HepG2 (cell line): ENCODE measurements around the gene PNKD. TPM values are rescaled to one million over a fixed set of nuclear protein-coding genes. Genes with fewer than 3 reads are reported as not detected.
A peak's percentile ranks its signal among the peaks of the same experiment; 100 is the strongest.

ENCODE experiments used
- HOXD1 ChIP-seq: sonication (generic); formaldehyde crosslinking; IDR thresholded peaks from 2 replicates; pipeline ENCODE4 v1.5.0; 2020; ENCODE audit warnings: missing genetic modification reagents
- KDM1A ChIP-seq: IDR thresholded peaks from 2 replicates; pipeline ENCODE4 v1.6.1; 2016; ENCODE audit warnings: missing compliant biosample characterization
- MAFK ChIP-seq, 2 experiments: IDR thresholded peaks in 1 of 2; conservative IDR thresholded peaks in 1 of 2; 2 replicates each; pipeline ENCODE4 v1.6.1; 2011; ENCODE audit warnings: improper control_type of control experiment in 2 of 2, low read length in 2 of 2
- NR2F6 ChIP-seq, 2 experiments: IDR thresholded peaks; 2 replicates each; pipeline ENCODE4 v1.6.1; 2016; ENCODE audit warnings: antibody characterized with exemption in 1 of 2, mild to moderate bottlenecking in 1 of 2
- POLR2A ChIP-seq, 2 experiments: IDR thresholded peaks; 2 replicates each; pipeline ENCODE4 v1.6.1; 2011; ENCODE audit warnings: low read depth in 2 of 2, low read length in 2 of 2, mild to moderate bottlenecking in 1 of 2, moderate library complexity in 1 of 2; ENCODE audit not compliant: insufficient read depth in 1 of 2
- SIN3B ChIP-seq: fragments of 150-350 bp; IDR thresholded peaks from 2 replicates; pipeline ENCODE4 v1.6.1; 2014; ENCODE audit warnings: low read length
- SOX5 ChIP-seq: IDR thresholded peaks from 2 replicates; pipeline ENCODE4 v1.6.1; 2016; ENCODE audit warnings: borderline replicate concordance
- ZFP82 ChIP-seq: sonication (generic); formaldehyde crosslinking; IDR thresholded peaks from 2 replicates; pipeline ENCODE4 v1.5.1; 2020; ENCODE audit warnings: mild to moderate bottlenecking, missing genetic modification reagents, borderline replicate concordance
- ZNF772 ChIP-seq: sonication (generic); formaldehyde crosslinking; IDR thresholded peaks from 2 replicates; pipeline ENCODE4 v1.5.0; 2020; ENCODE audit warnings: mild to moderate bottlenecking, missing genetic modification reagents
- polyA plus RNA-seq, 8 experiments: library from polyadenylated mRNA; depleted of rRNA in 3 of 8; stranded (reverse) in 7 of 8; unstranded in 1 of 8; fragments of >200 nt; fragmentation: Illumina TruSeq in 4 of 8; extraction: Trizol in 4 of 8; gene quantifications; 2 replicates each; pipeline versions ENCODE4 v1.2.1 to v1.2.3, GENCODE V29; 2011 to 2016; ENCODE audit warnings: low read depth in 4 of 8, missing spikeins in 1 of 8, mixed read lengths in 1 of 8; ENCODE audit not compliant: insufficient read depth in 1 of 8
- total RNA-seq, 5 experiments: library from RNA; depleted of rRNA; stranded (reverse); fragments of >200 nt; fragmentation: Illumina TruSeq; extraction: Trizol; gene quantifications; 2 replicates each; pipeline ENCODE4 v1.2.3, GENCODE V29; 2016; ENCODE audit warnings: low read depth in 1 of 5
- TF ChIP-seq, protein P1 (sequence below): sonication (generic); formaldehyde crosslinking; IDR thresholded peaks from 2 replicates; pipeline ENCODE4 v1.5.1; 2020; ENCODE audit warnings: mild to moderate bottlenecking, missing genetic modification reagents, borderline replicate concordance
- TF ChIP-seq, protein P2 (sequence below): sonication (generic); formaldehyde crosslinking; IDR thresholded peaks from 2 replicates; pipeline ENCODE4 v1.4.0; 2020; ENCODE audit warnings: missing genetic modification reagents
- TF ChIP-seq, protein P3 (sequence below): sonication (generic); formaldehyde crosslinking; IDR thresholded peaks from 2 replicates; pipeline ENCODE4 v1.4.0; 2020; ENCODE audit warnings: mild to moderate bottlenecking, missing genetic modification reagents, borderline replicate concordance
- TF ChIP-seq, protein P4 (sequence below): sonication (generic); formaldehyde crosslinking; IDR thresholded peaks from 2 replicates; pipeline ENCODE4 v1.5.1; 2020; ENCODE audit warnings: missing genetic modification reagents, mild to moderate bottlenecking, borderline replicate concordance

PNKD gene
- total and polyA plus RNA-seq, 2 of the 13 experiments (the other 11 are each of a cell fraction or from before 2014, with no cell fraction given) = 55.9 to 80.4 TPM

DNA sequence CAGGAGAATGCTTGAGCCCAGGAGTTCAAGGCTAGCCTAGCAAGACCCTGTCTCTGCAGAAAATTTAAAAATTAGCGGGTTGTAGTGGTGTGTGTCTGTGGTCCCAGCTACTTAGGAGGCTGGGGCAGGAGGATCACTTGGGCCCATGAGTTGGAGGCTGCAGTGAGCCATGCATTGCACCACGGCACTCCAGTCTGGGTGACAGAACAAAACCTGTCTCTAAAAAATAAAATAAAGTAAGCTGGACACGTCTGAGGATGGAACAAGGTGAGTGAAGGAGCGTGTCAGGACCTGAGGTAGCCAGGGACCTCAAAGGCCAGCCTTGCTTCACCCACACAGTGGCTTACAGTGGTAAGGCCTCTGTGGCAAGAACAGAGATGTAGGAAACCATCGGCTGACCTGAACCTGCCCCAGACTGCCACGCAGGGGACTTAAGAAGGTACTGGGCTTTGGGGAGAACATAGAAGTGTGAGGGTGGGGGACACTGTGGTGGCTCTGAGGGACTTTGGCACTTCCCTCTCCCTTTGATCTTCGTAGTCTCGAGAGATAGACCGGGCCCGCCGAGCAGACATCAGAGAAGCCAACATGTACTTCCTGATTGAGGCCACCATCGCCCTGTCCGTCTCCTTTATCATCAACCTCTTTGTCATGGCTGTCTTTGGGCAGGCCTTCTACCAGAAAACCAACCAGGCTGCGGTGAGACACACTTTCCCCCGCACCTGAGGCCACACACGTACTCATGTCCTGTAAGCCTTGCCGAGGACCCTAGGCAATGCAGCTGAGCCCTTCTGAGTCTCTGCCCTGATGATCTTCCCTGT, 119.2 kb downstream of the PNKD start (continued):
- TF ChIP-seq, protein P1, sequence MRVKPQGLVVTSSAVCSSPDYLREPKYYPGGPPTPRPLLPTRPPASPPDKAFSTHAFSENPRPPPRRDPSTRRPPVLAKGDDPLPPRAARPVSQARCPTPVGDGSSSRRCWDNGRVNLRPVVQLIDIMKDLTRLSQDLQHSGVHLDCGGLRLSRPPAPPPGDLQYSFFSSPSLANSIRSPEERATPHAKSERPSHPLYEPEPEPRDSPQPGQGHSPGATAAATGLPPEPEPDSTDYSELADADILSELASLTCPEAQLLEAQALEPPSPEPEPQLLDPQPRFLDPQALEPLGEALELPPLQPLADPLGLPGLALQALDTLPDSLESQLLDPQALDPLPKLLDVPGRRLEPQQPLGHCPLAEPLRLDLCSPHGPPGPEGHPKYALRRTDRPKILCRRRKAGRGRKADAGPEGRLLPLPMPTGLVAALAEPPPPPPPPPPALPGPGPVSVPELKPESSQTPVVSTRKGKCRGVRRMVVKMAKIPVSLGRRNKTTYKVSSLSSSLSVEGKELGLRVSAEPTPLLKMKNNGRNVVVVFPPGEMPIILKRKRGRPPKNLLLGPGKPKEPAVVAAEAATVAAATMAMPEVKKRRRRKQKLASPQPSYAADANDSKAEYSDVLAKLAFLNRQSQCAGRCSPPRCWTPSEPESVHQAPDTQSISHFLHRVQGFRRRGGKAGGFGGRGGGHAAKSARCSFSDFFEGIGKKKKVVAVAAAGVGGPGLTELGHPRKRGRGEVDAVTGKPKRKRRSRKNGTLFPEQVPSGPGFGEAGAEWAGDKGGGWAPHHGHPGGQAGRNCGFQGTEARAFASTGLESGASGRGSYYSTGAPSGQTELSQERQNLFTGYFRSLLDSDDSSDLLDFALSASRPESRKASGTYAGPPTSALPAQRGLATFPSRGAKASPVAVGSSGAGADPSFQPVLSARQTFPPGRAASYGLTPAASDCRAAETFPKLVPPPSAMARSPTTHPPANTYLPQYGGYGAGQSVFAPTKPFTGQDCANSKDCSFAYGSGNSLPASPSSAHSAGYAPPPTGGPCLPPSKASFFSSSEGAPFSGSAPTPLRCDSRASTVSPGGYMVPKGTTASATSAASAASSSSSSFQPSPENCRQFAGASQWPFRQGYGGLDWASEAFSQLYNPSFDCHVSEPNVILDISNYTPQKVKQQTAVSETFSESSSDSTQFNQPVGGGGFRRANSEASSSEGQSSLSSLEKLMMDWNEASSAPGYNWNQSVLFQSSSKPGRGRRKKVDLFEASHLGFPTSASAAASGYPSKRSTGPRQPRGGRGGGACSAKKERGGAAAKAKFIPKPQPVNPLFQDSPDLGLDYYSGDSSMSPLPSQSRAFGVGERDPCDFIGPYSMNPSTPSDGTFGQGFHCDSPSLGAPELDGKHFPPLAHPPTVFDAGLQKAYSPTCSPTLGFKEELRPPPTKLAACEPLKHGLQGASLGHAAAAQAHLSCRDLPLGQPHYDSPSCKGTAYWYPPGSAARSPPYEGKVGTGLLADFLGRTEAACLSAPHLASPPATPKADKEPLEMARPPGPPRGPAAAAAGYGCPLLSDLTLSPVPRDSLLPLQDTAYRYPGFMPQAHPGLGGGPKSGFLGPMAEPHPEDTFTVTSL = peak; percentile 64; the same call in 1 of the 2 replicates
- TF ChIP-seq SIN3B = no peak
- peak; percentile 46; the same call in 1 of the 2 replicates for TF ChIP-seq ZNF772 (CRISPR knock-in tag)
- TF ChIP-seq, protein P2, sequence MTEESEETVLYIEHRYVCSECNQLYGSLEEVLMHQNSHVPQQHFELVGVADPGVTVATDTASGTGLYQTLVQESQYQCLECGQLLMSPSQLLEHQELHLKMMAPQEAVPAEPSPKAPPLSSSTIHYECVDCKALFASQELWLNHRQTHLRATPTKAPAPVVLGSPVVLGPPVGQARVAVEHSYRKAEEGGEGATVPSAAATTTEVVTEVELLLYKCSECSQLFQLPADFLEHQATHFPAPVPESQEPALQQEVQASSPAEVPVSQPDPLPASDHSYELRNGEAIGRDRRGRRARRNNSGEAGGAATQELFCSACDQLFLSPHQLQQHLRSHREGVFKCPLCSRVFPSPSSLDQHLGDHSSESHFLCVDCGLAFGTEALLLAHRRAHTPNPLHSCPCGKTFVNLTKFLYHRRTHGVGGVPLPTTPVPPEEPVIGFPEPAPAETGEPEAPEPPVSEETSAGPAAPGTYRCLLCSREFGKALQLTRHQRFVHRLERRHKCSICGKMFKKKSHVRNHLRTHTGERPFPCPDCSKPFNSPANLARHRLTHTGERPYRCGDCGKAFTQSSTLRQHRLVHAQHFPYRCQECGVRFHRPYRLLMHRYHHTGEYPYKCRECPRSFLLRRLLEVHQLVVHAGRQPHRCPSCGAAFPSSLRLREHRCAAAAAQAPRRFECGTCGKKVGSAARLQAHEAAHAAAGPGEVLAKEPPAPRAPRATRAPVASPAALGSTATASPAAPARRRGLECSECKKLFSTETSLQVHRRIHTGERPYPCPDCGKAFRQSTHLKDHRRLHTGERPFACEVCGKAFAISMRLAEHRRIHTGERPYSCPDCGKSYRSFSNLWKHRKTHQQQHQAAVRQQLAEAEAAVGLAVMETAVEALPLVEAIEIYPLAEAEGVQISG = peak; percentile 11; the same call in 1 of the 2 replicates
- no peak for TF ChIP-seq KDM1A (CRISPR knock-in tag)
- TF ChIP-seq POLR2A (IDR thresholded peaks at IDR 0.05; ENCODE audit: insufficient read depth in 1 of 2, low read depth in 2 of 2, low read length in 2 of 2) = peak in 1 of 2 experiments; percentile 60; a peak in 2 of 4 replicates
- no peak for TF ChIP-seq MAFK (conservative IDR thresholded peaks at IDR 0.05 in 1 of 2, IDR thresholded peaks at IDR 0.05 in 1 of 2; ENCODE audit: low read length in 2 of 2)
- peak; percentile 89; the same call in 1 of the 2 replicates for TF ChIP-seq ZFP82 (CRISPR knock-in tag)
- peak; percentile 47 for TF ChIP-seq SOX5 (CRISPR knock-in tag)
- no peak for TF ChIP-seq NR2F6 (IDR thresholded peaks at IDR 0.05)
- TF ChIP-seq NR2F6 (CRISPR knock-in tag; IDR thresholded peaks at IDR 0.05) = peak; percentile 22; the same call in 1 of the 2 replicates
- TF ChIP-seq, protein P3, sequence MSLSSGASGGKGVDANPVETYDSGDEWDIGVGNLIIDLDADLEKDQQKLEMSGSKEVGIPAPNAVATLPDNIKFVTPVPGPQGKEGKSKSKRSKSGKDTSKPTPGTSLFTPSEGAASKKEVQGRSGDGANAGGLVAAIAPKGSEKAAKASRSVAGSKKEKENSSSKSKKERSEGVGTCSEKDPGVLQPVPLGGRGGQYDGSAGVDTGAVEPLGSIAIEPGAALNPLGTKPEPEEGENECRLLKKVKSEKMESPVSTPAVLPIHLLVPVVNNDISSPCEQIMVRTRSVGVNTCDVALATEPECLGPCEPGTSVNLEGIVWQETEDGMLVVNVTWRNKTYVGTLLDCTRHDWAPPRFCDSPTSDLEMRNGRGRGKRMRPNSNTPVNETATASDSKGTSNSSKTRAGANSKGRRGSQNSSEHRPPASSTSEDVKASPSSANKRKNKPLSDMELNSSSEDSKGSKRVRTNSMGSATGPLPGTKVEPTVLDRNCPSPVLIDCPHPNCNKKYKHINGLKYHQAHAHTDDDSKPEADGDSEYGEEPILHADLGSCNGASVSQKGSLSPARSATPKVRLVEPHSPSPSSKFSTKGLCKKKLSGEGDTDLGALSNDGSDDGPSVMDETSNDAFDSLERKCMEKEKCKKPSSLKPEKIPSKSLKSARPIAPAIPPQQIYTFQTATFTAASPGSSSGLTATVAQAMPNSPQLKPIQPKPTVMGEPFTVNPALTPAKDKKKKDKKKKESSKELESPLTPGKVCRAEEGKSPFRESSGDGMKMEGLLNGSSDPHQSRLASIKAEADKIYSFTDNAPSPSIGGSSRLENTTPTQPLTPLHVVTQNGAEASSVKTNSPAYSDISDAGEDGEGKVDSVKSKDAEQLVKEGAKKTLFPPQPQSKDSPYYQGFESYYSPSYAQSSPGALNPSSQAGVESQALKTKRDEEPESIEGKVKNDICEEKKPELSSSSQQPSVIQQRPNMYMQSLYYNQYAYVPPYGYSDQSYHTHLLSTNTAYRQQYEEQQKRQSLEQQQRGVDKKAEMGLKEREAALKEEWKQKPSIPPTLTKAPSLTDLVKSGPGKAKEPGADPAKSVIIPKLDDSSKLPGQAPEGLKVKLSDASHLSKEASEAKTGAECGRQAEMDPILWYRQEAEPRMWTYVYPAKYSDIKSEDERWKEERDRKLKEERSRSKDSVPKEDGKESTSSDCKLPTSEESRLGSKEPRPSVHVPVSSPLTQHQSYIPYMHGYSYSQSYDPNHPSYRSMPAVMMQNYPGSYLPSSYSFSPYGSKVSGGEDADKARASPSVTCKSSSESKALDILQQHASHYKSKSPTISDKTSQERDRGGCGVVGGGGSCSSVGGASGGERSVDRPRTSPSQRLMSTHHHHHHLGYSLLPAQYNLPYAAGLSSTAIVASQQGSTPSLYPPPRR (CRISPR knock-in tag) = no peak
- no peak for TF ChIP-seq HOXD1 (CRISPR knock-in tag)
- TF ChIP-seq, protein P4, sequence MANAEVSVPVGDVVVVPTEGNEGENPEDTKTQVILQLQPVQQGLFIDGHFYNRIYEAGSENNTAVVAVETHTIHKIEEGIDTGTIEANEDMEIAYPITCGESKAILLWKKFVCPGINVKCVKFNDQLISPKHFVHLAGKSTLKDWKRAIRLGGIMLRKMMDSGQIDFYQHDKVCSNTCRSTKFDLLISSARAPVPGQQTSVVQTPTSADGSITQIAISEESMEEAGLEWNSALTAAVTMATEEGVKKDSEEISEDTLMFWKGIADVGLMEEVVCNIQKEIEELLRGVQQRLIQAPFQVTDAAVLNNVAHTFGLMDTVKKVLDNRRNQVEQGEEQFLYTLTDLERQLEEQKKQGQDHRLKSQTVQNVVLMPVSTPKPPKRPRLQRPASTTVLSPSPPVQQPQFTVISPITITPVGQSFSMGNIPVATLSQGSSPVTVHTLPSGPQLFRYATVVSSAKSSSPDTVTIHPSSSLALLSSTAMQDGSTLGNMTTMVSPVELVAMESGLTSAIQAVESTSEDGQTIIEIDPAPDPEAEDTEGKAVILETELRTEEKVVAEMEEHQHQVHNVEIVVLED (CRISPR knock-in tag) = peak; percentile 31; the same call in 1 of the 2 replicates
